HL-60 (cell line): ENCODE results near the gene ZNF79.

Experiments used
- DNase-seq, 2 experiments: peaks; one replicate each; pipeline ENCODE4 v3.0.0-alpha.2; 2010 to 2020; ENCODE audit warnings: low read depth in 1 of 2, low spot score in 1 of 2
- H3K27ac ChIP-seq: fragments of 250-450 bp; sonication (Bioruptor Pico); replicated peaks from 2 replicates; pipeline ENCODE4 v1.5.1; 2020; ENCODE audit warnings: mild to moderate bottlenecking, moderate library complexity
- H3K27me3 ChIP-seq: fragments of 250-450 bp; sonication (Bioruptor Pico); 2 replicates; pipeline ENCODE4 v1.5.1; 2021; ENCODE audit warnings: mild to moderate bottlenecking, moderate library complexity; ENCODE audit not compliant: insufficient read depth, poor library complexity, severe bottlenecking
- H3K4me3 ChIP-seq: replicated peaks from 2 replicates; pipeline ENCODE4 v1.5.1; 2011; ENCODE audit warnings: mild to moderate bottlenecking, control low read depth, low read length; ENCODE audit not compliant: insufficient read depth
- CTCF ChIP-seq: IDR thresholded peaks from one replicate; pipeline ENCODE4 v1.5.1; 2011; ENCODE audit warnings: low read length, control low read depth, inconsistent platforms; ENCODE audit not compliant: insufficient read depth
- GABPA ChIP-seq: IDR thresholded peaks from 2 replicates; pipeline ENCODE4 v1.6.1; 2012; ENCODE audit warnings: low read depth
- POLR2AphosphoS5 ChIP-seq: IDR thresholded peaks from 2 replicates; pipeline ENCODE4 v1.6.1; 2012; ENCODE audit warnings: low read depth
- REST ChIP-seq: IDR thresholded peaks from 2 replicates; pipeline ENCODE4 v1.6.1; 2012; ENCODE audit warnings: low read depth; ENCODE audit not compliant: insufficient replicate concordance
- SPI1 ChIP-seq: IDR thresholded peaks from 2 replicates; pipeline ENCODE4 v1.6.1; 2012; ENCODE audit warnings: low read depth, mild to moderate bottlenecking, borderline replicate concordance

ZNF79 gene

DNA sequence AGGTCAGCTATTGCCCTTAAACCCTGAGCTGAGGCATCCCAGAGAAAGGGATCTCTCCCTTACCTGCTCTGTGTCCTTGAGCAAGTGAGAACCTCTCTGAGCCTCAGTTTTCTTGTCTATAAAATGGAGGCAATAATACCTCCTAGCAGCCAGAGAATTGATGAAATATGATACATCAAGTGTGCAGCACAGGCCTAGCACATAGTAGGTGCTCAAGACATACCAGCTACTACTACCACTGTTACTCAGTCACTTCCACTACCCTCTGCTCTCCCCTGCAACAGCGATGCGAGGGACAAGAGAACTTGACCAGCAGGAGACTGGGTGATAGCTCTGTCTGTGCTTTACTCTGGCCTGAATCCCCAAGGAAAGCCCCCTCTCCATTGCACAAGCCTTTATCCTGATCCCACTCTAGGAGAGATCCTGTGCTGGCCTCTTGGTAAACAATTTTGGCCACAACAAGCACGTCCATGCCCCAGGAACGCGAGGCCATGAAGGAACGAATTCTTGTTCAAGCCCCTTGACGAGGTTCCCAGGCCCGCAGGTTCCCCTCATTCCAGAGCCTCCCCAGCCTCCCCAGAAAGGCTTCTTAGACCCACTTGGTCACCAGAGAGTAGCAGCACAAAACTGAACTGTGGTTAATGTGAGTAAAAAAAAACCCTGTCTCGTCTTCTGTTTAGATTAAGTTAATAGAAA is 66.5 kb downstream of the ZNF79 start:
- Histone ChIP-seq H3K27me3 (no peaks in the 10 kb centered on the region), H3K27ac (no peak overlapping the region), H3K4me3 (no peak overlapping the region)
- TF ChIP-seq GABPA (no peak), REST (no peak), POLR2AphosphoS5 (no peak), SPI1 (no peak), CTCF (no peak)
- DNase-seq, result no peak

DNA sequence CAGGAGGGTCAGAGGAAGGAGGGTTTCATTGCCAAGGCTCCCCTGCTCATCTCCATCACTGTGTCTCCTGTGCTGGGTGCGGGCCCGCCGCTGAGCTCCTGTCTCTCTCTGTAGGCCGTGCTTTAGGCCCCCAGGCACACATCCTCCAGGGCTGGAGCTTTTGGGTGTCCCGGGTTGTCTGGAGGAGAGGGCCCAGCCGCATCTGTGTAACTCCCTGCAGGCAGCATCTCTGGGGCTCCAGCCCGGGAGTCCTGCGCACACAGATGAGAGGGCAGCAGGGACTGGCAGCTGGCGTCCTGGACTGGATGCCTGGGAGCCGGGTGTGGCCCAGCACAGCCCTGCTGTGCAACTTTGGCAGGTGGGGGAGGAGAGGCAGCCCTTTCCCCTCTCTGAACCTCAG is 67.3 kb downstream of the ZNF79 start:
- H3K27ac ChIP-seq, result no peak overlapping the region
- no peak for DNase-seq
- H3K27me3 ChIP-seq, result no peaks in the 10 kb centered on the region
- TF ChIP-seq CTCF, result no peak
- no peak overlapping the region for H3K4me3 ChIP-seq

DNA sequence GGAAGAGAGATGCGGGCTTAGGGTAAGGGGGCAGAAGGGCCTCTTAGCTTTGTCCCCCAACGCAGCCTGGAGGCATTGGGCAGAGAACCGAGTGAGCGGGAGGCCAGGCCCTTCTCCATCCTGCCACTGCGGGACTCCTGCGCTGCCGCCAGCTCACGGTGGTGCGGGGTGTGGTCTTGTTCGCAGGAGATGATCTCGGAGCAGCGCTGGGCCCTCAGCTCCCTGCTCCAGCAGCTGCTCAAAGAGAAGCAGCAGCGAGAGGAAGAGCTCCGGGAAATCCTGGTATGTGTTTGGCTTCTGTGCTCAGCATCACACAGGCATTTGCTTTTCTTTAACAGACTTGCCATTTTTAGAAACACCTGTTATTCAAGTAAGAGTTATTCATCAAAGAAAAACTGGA is 68.4 kb downstream of the ZNF79 start:
- no peak for DNase-seq
- TF ChIP-seq CTCF (no peak), GABPA (no peak), REST (no peak), SPI1 (no peak), POLR2AphosphoS5 (no peak)
- Histone ChIP-seq H3K27me3 (no peaks in the 10 kb centered on the region), H3K4me3 (no peak overlapping the region), H3K27ac (no peak overlapping the region)

GRCh38 chr9:127493592-127494303 is 69.6 kb downstream of the ZNF79 start:
- no peak for DNase-seq
- Histone ChIP-seq H3K4me3 (no peak overlapping the region), H3K27ac (no peak overlapping the region), H3K27me3 (no peaks in the 10 kb centered on the region)
- TF ChIP-seq CTCF (no peak), SPI1 (no peak), POLR2AphosphoS5 (no peak), GABPA (no peak), REST (no peak)
